ENCODE results near the gene CAPG.

DNA sequence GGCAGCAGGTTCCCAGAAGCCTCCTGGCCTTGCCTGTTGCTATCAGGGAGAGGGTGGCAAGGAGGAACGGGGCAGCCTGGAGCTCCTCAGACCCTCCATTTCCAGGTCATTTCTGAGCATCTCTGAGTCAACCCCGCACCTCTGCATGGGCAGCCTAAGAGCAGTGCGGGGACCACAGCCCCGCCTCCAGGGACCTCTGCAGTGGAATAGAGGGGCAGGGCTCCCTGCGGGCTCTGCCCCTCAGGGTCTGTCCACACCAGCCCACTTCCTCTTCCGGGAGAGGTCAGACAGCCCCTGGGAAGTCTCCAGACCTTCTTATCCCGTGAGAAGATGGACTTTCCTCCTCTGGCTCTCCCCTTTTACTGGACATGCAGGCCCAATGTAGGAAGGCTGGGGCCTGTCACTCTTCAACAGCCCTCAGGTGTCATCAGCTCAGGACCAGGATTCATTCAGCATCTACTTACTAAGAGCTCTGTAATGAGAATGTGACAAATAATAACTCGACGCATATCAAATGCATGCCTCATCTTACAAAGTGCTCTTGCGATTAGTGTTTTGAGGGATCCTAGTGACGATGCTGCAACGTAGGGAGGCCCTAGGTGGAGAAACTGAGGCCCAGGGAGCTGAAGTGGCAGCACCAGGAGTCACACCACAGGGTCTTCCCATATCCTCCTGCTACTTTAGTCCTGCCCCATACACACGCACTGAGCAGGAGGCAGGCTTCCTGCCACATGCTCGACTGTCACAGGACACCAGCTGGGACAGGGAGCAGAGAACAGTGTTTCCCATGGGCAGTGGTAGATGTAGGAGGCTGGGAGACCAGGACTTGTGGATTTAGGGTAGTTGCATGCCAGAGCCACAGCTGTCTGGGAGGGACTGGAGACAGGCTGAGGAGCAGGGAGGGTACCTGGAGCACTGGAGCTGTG lies 36.4 kb upstream of the CAPG start:
- TF ChIP-seq BHLHE40 (IDR thresholded peaks at IDR 0.05; ENCODE audit: borderline replicate concordance) (no peak), HDGF (IDR thresholded peaks at IDR 0.05; ENCODE audit: borderline replicate concordance) (no peak), FOXM1 (IDR thresholded peaks at IDR 0.05; ENCODE audit: borderline replicate concordance) (no peak)

All from HEK293T (cell line).